H1 (cell line): Measurements from ENCODE around the gene TAGLN2. TPM values are rescaled to one million over a fixed set of nuclear protein-coding genes. Genes with fewer than 3 reads are reported as not detected.

Source experiments
- CTCF ChIA-PET: fragments of 300-600 bp; sonication (Branson Sonifier 250); formaldehyde crosslinking; loops from one replicate; lab custom pipeline; 2021; ENCODE audit not compliant: partially characterized antibody; lab: Charles Lee
- POLR2A ChIA-PET: fragments of 300-600 bp; sonication (Branson Sonifier 250); formaldehyde crosslinking; loops from one replicate; lab custom pipeline; 2021; ENCODE audit warnings: inconsistent platforms; ENCODE audit not compliant: partially characterized antibody; lab: Charles Lee
- DNase-seq, 2 experiments: peaks; one replicate each; pipeline versions ENCODE4 v3.0.0 to v3.0.0-alpha.2; 2010 to 2022; ENCODE audit warnings: low spot score in 2 of 2, low read depth in 1 of 2, mixed read lengths in 1 of 2
- FAIRE-seq: peaks from 2 replicates; lab custom pipeline; 2011; peaks lifted over from hg19 to GRCh38; lab: Jason Lieb, UNC
- H2AFZ ChIP-seq: 2 replicates; pipeline ENCODE4 v1.8.1; 2012; ENCODE audit warnings: low read length, inconsistent platforms
- H2AK5ac ChIP-seq: 2 replicates; pipeline ENCODE4 v1.6.1; 2013; ENCODE audit warnings: low read depth, low read length
- H2BK120ac ChIP-seq: replicated peaks from 2 replicates; pipeline ENCODE3; 2013; ENCODE audit warnings: low read depth, low read length, inconsistent platforms
- H2BK12ac ChIP-seq: 2 replicates; pipeline ENCODE4 v1.6.1; 2013; ENCODE audit warnings: low read depth, low read length
- H2BK15ac ChIP-seq: 2 replicates; pipeline ENCODE4 v1.6.1; 2013; ENCODE audit warnings: low read length
- H2BK20ac ChIP-seq: 2 replicates; pipeline ENCODE4 v1.6.1; 2013; ENCODE audit warnings: low read length
- H2BK5ac ChIP-seq: 2 replicates; pipeline ENCODE4 v1.6.1; 2013; ENCODE audit warnings: low read depth, low read length
- H3K14ac ChIP-seq: 2 replicates; pipeline ENCODE4 v1.6.1; 2013; ENCODE audit warnings: inconsistent platforms; ENCODE audit not compliant: insufficient read length
- H3K18ac ChIP-seq: 2 replicates; pipeline ENCODE4 v1.6.1; 2013; ENCODE audit warnings: low read length; ENCODE audit errors: extremely low read depth
- H3K23ac ChIP-seq: 2 replicates; pipeline ENCODE4 v1.6.1; 2013; ENCODE audit warnings: inconsistent platforms; ENCODE audit not compliant: insufficient read length
- H3K23me2 ChIP-seq: 2 replicates; pipeline ENCODE4 v1.6.1; 2013; ENCODE audit warnings: low read depth, low read length
- H3K27ac ChIP-seq: 2 replicates; pipeline ENCODE4 v1.6.1; 2011; ENCODE audit warnings: low read depth, low read length, inconsistent platforms
- H3K27me3 ChIP-seq, 4 experiments: replicated peaks in 1 of 4; 1 replicate in 1 of 4; 2 replicates in 3 of 4; pipeline versions ENCODE4 v1.6.1 to v1.8.1; 2011 to 2013; ENCODE audit warnings: low read length in 3 of 4, mild to moderate bottlenecking in 3 of 4, inconsistent platforms in 2 of 4, mixed read lengths in 2 of 4, moderate library complexity in 1 of 4; ENCODE audit not compliant: control insufficient read depth in 3 of 4, insufficient read depth in 3 of 4; ENCODE audit errors: extremely low read depth in 1 of 4
- H3K36me3 ChIP-seq, 4 experiments: 2 replicates each; pipeline versions ENCODE4 v1.6.1 to v1.8.1; 2011 to 2013; ENCODE audit warnings: mild to moderate bottlenecking in 4 of 4, low read length in 3 of 4, moderate library complexity in 2 of 4, control low read depth in 1 of 4, inconsistent platforms in 1 of 4; ENCODE audit not compliant: insufficient read depth in 4 of 4, control insufficient read depth in 2 of 4
- H3K4ac ChIP-seq: replicated peaks from 2 replicates; pipeline ENCODE3; 2013; ENCODE audit warnings: low read length, low read depth, mixed read lengths, inconsistent platforms; ENCODE audit not compliant: insufficient read length
- H3K4me1 ChIP-seq, 4 experiments: replicated peaks in 1 of 4; 1 replicate in 1 of 4; 2 replicates in 3 of 4; pipeline versions ENCODE4 v1.6.1 to v1.8.1; 2011 to 2013; ENCODE audit warnings: low read length in 3 of 4, inconsistent platforms in 2 of 4, mixed read lengths in 1 of 4; ENCODE audit not compliant: insufficient read depth in 4 of 4, control insufficient read depth in 3 of 4
- H3K4me2 ChIP-seq, 2 experiments: 2 replicates each; pipeline versions ENCODE4 v1.6.1 to v1.8.1; 2011 to 2013; ENCODE audit warnings: low read depth in 2 of 2, low read length in 2 of 2, control low read depth in 1 of 2, inconsistent platforms in 1 of 2, mild to moderate bottlenecking in 1 of 2; ENCODE audit not compliant: insufficient read depth in 1 of 2
- H3K4me3 ChIP-seq, 4 experiments: fragments of 200-600, 300-600 bp in 1 of 4; sonication (generic), shearing (Covaris generic), sonication (Bioruptor Twin) in 1 of 4; 2 replicates each; pipeline versions ENCODE4 v1.5.1 to v1.8.1; 2011 to 2016; ENCODE audit warnings: low read length in 4 of 4, low read depth in 3 of 4, control low read depth in 2 of 4, inconsistent platforms in 2 of 4, mild to moderate bottlenecking in 2 of 4, mixed read lengths in 1 of 4, moderate library complexity in 1 of 4; ENCODE audit not compliant: insufficient read depth in 2 of 4; ENCODE audit errors: extremely low read depth in 1 of 4
- H3K56ac ChIP-seq: replicated peaks from 2 replicates; pipeline ENCODE3; 2013; ENCODE audit warnings: low read depth, mild to moderate bottlenecking, mixed read lengths, low read length, inconsistent platforms; ENCODE audit not compliant: insufficient read length
- H3K79me1 ChIP-seq: 2 replicates; pipeline ENCODE4 v1.6.1; 2013; ENCODE audit warnings: low read depth, low read length, control low read depth
- H3K79me2 ChIP-seq, 2 experiments: 2 replicates each; pipeline versions ENCODE4 v1.6.1 to v1.8.1; 2012 to 2013; ENCODE audit warnings: low read length in 2 of 2, mild to moderate bottlenecking in 2 of 2, inconsistent platforms in 1 of 2; ENCODE audit not compliant: insufficient read depth in 2 of 2, control insufficient read depth in 1 of 2
- H3K9ac ChIP-seq, 4 experiments: replicated peaks in 1 of 4; 1 replicate in 1 of 4; 2 replicates in 3 of 4; pipeline versions ENCODE4 v1.6.1 to v1.8.1; 2011 to 2013; ENCODE audit warnings: low read depth in 3 of 4, low read length in 3 of 4, control low read depth in 2 of 4, mild to moderate bottlenecking in 2 of 4, moderate library complexity in 2 of 4, inconsistent platforms in 1 of 4; ENCODE audit errors: extremely low read depth in 1 of 4
- H3K9me3 ChIP-seq, 2 experiments: 2 replicates each; pipeline versions ENCODE4 v1.6.1 to v1.8.1; 2012 to 2013; ENCODE audit warnings: mild to moderate bottlenecking in 2 of 2, moderate library complexity in 2 of 2, control low read depth in 1 of 2, inconsistent platforms in 1 of 2, low read depth in 1 of 2, low read length in 1 of 2, mixed read lengths in 1 of 2; ENCODE audit not compliant: insufficient read depth in 2 of 2
- H4K20me1 ChIP-seq, 2 experiments: replicated peaks in 1 of 2; 2 replicates each; pipeline versions ENCODE3 to v1.8.1; 2011 to 2013; ENCODE audit warnings: inconsistent platforms in 2 of 2, low read length in 2 of 2, mild to moderate bottlenecking in 1 of 2; ENCODE audit not compliant: insufficient read depth in 2 of 2, control insufficient read depth in 1 of 2
- H4K5ac ChIP-seq: 2 replicates; pipeline ENCODE4 v1.6.1; 2013; ENCODE audit warnings: low read length, low read depth, mixed read lengths, inconsistent platforms; ENCODE audit not compliant: insufficient read length
- H4K8ac ChIP-seq: 2 replicates; pipeline ENCODE4 v1.8.0; 2013; ENCODE audit warnings: mild to moderate bottlenecking, moderate library complexity, low read length, inconsistent platforms; ENCODE audit not compliant: insufficient read depth; ENCODE audit errors: extremely low read depth
- H4K91ac ChIP-seq: replicated peaks from 2 replicates; pipeline ENCODE3; 2013; ENCODE audit warnings: low read length, mixed read lengths, inconsistent platforms; ENCODE audit not compliant: insufficient read length
- KDM1A ChIP-seq: fragments of 200-600, 300-600 bp; sonication (generic); IDR thresholded peaks from 2 replicates; pipeline ENCODE4 v1.7.1; 2016; ENCODE audit warnings: mild to moderate bottlenecking, low read length, borderline replicate concordance
- POLR2A ChIP-seq, 2 experiments: IDR thresholded peaks; 1 replicate in 1 of 2; 2 replicates in 1 of 2; pipeline ENCODE4 v1.6.1; 2011; ENCODE audit warnings: low read depth in 2 of 2, low read length in 2 of 2, mild to moderate bottlenecking in 2 of 2; ENCODE audit errors: control extremely low read depth in 1 of 2
- TCF12 ChIP-seq: IDR thresholded peaks from 2 replicates; pipeline ENCODE4 v1.6.1; 2011; ENCODE audit warnings: low read depth, mild to moderate bottlenecking, low read length
- WGBS, 2 experiments: shearing (Covaris generic) in 1 of 2; methylation state at CpG; one replicate each; pipeline versions ENCODE4 v1.1.6 to v1.1.7; 2013 to 2015; ENCODE audit warnings: low lambda C conversion rate in 2 of 2, mixed read lengths in 2 of 2, inconsistent platforms in 1 of 2, low coverage in 1 of 2, missing lambda C conversion rate in 1 of 2; ENCODE audit not compliant: insufficient replicate concordance in 2 of 2, insufficient coverage in 1 of 2, insufficient read length in 1 of 2; ENCODE audit errors: extremely low coverage in 1 of 2, missing lambda C conversion rate in 1 of 2; 5-methylcytosine and 5-hydroxymethylcytosine counted together
- polyA plus RNA-seq, 7 experiments: library from polyadenylated mRNA; depleted of rRNA in 3 of 7; stranded (reverse) in 5 of 7; unstranded in 2 of 7; fragments of >200 nt in 5 of 7; fragments of 200-250 nt in 2 of 7; gene quantifications; 1 replicate in 5 of 7; 2 replicates in 1 of 7; 4 replicates in 1 of 7; pipeline versions ENCODE4 v1.2.1 to v1.2.3, GENCODE V29; 2011 to 2013; ENCODE audit warnings: missing spikeins in 2 of 7, mixed read lengths in 2 of 7
- total RNA-seq: library from RNA; stranded (reverse); fragmentation: NEBNext Ultra II Directional; extraction: Animal tissue kit (Norgen Biotek cat#: 25700); gene quantifications from 2 replicates; pipeline ENCODE4 v1.2.1, GENCODE V29; 2021

TAGLN2 gene
- total and polyA plus RNA-seq, 2 of the 8 experiments (the other 6 are each of a cell fraction or from before 2014, with no cell fraction given), result 93.0 to 114 TPM

- Histone ChIP-seq H3K18ac (no peak overlapping the region), H3K79me1 (no peaks in the 10 kb centered on the region), H3K23me2 (peaks cover 2% of the 10 kb centered on the region; the same call in 1 of the 2 replicates), H3K9me3 (no peaks in the 10 kb centered on the region), H4K5ac (no peak overlapping the region), H2BK120ac (no peak overlapping the region), H3K4me1 (peaks cover 0 to 3% (median 1%) of the 10 kb centered on the region in 4 experiments; a peak in 5 of 7 replicates), H4K20me1 (no peaks in the 10 kb centered on the region), H3K4me3 (no peak overlapping the region), H3K14ac (no peak overlapping the region), H2BK5ac (no peak overlapping the region), H3K36me3 (no peaks in the 10 kb centered on the region), H2BK20ac (no peak overlapping the region), H2BK12ac (no peak overlapping the region), H3K23ac (no peak overlapping the region), H3K27me3 (0 out of 7 replicates have a peak, but pooled peaks cover 0 to 2% (median under 1%) of the 10 kb centered on the region in 4 experiments), H2AK5ac (no peak overlapping the region), H3K9ac (no peak overlapping the region), H2BK15ac (no peak overlapping the region), H3K27ac (no peak overlapping the region), H4K91ac (no peak overlapping the region), H3K4me2 (no peak overlapping the region), H3K79me2 (no peaks in the 10 kb centered on the region), H2AFZ (no peak overlapping the region), H3K4ac (no peak overlapping the region), H3K56ac (no peak overlapping the region), H4K8ac (no peak overlapping the region)
- ChIA-PET CTCF (interaction anchor here (0.8 to 20.8 kb wide), 13 partner anchors 9 to 183 kb away, joined by 3 to 645 read pairs (median 5); partner anchors contain the start of genes FCRL6, IGSF9 and SLAMF8), POLR2A (interaction anchor here (1.2 to 1.7 kb wide), 2 partner anchors 18 to 21 kb away, joined by 3 to 4 read pairs; no protein-coding TSS in a partner anchor)
- WGBS, 2 experiments, result 86% methylated on average over 3 of the region's 3 CpGs; no CpG with 5 or more reads in 1 of the 2 experiments
- FAIRE-seq, result no peak
- no peak for DNase-seq
- TF ChIP-seq POLR2A (IDR thresholded peaks at IDR 0.05; ENCODE audit: control extremely low read depth in 1 of 2, low read depth in 2 of 2, low read length in 2 of 2) (no peak), TCF12 (no peak), KDM1A (no peak)
Observed at GRCh38 chr1:159895286-159895685, 30.0 kb downstream of the TAGLN2 start.
